HG02759 (cell line): Measurements from ENCODE around the gene LGALS4.
"Not testable (repeated sequence)": the region's sequence is repeated elsewhere in the genome, so short reads cannot be mapped to it uniquely, and the experiment has no call there.

Experiments used
- ATAC-seq: cut with Tn5 transposase; IDR thresholded peaks from one replicate; pipeline ENCODE4 v1.9.1; 2021; ENCODE audit warnings: mild to moderate bottlenecking, moderate library complexity; ENCODE audit not compliant: unreplicated experiment

LGALS4 gene

DNA sequence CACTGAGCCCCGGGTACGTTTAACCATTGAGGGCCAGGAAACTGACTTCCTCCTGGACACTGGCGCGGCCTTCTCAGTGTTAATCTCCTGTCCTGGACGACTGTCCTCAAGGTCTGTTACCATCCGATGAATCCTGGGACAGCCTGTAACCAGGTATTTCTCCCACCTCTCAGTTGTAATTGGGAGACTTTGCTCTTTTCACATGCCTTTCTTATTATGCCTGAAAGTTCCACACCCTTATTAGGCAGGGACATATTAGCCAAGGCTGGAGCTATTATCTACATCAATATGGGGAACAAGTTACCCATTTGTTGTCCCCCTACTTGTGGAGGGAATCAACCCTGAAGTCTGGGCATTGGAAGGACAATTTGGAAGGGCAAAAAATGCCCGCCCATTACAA lies 13.2 kb upstream of the LGALS4 start:
- not testable (repeated sequence) for ATAC-seq

DNA sequence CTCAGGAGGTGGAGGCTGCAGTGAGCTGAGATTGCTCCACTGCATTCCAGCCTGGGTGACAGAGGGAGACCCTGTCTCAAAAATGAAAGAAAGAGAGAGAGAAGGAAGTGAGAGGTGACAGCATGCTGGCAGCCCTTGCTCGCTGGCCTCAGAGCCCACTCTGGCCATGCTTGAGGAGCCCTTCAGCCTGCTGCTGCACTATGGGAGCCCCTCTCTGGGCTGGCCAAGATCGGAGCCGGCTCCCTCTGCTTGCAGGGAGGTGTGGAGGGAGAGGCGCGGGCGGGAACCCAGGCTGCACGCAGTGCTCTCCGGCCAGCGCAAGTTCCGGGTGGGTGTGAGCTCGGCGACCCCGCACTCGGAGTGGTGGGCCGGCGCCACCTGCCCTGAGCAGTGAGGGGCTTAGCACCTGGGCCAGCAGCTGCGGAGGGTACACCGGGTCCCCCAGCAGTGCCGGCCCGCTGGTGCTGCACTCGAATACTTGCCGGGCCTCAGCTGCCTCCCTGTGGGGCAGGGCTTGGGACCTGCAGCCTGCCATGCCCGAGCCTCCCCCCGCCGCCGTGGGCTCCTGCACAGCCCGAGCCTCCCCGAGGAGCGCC lies 8.6 kb upstream of the LGALS4 start:
- not testable (repeated sequence) for ATAC-seq

DNA sequence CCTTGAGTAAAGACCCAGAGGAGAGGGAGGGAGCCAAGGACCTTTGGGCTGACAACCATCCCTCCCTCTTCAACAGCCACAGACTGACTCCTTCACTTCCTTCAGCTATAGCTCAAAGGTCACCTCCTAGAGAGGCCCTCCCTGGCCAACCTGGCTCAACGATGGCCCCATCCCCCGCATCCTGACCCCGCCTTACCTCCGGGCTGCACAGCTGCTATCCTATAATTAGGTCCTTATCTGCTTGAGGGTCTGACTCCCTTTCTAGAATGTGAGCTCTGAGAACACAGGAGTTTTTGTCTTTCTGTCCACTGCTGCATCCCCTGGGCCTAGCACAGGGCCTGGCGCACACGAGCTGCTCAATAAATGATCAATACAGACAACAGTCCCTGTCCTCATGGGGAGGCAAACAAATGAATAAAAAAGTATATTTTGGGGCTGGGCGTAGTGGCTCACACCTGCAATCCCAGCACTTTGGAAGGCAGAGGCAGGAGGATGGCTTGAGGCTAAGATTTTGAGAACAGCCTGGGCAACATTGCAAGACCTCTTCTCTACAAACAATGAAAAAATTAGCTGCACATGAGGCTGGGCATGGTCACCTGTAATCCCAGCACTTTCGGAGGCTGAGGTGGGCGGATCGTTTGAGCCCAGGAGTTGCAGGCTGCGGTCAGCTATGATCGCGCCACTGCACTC lies 6.6 kb upstream of the LGALS4 start:
- no peak for ATAC-seq

DNA sequence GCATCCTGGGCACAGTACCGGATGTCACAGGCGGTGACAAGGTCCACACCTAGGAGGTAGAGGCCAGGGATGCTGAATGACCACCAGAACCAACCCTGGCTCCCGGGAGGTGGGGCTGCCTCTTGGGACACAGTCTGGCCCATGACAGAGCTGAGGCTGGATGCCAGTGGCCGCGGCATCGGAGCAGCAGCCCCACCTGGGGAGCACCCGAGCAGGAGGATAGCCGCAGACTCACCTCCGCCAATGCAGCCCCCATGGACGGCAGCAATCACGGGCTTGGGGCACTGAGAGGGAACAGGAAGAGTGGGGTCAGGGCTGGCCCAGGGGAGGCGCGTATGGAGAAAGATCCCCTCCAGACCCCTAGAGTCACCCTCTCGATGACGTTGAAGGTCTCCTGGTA lies 4.3 kb upstream of the LGALS4 start:
- ATAC-seq = no peak

DNA sequence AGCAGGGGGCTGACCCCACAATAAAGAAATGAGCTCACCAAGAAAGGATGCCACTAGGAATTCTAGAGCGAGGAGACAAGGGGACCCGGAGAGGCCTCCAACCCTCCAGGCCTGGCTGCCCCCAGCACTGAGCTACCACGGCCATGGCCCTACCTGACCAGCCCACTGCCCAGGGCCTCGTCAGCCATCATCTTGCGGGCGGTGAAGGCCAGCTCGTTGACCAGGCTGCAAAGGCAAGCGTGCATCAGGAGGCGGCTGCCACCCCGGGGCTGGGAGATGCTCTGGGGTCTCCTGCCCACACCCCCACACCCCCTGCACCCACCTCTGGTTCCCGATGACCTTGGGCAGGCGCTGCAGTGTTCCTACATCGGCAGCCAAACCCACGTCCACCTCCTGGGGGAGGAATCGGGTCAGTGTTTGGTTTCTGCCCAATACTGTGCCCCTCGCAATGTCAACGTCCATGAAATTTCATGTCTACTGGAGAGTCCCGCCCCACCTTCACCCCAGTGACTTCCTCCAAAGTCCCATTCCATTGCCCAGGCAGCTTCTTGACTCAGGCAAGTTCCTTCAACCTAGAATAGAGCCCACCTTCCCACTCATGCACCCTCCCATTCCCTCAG lies 3.5 kb upstream of the LGALS4 start:
- ATAC-seq = no peak

DNA sequence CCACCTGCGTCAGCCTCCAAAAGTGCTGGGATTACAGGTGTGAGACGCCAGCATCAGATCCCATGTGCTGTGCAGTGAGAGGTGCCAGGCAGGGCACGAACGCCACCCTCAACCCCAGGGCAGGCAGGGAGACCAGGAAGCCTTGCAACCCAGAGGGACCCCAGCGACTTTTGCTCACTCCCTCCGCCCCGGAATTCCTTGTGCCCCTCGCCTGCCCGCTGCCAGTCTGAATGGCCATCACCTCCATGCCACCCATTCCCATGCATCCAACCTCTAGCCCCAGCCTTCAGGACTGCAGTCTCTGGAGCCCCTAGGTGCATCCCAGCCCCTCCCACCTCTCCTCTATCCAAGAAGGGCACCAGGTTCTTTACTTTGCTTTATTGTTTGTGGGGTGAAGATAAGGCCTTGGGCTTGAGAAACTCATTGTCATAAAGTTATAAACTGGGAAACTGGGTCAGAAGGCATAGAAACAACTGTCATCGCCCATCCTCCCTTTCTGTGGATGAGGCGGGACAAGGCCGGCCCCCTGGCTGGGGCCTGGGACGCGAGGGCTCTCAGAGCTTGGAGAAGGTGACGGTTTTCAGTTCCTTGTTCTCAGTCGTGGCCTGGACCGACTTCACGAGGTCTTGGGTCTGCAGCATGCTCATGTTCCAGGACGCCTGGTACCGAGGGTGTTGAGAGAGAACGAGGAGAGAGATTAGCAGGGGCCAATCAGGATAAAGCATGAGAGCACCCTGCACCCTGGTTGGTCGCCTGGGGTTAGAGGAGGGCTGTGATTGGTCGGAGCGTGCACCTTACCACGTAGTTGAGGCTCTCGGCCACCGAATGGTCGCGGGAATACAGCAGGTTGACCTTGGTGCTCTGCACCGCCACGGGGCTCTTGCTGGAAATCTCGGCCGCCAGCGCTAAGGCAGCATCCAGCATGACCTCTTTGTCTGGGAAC lies 2.6 kb upstream of the LGALS4 start:
- no peak for ATAC-seq

DNA sequence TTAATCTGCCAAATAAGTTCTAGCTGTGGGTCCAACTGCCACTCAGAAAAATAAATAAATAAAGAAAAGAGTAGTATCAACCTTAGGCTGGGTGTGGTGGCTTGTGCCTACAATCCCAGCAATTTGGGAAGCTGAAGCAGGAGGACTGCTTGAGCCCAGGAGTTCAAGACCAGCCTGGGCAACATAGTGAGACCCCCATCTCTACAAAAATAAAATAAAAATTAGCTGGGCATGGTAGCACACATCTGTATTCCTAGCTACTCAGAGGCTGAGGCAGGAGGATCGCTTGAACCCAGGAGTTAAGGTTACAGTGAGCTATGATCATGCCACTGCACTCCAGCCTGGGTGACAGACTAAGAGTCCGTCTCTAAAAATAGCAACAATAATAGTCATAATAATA lies 1.2 kb upstream of the LGALS4 start:
- ATAC-seq = not testable (repeated sequence)

DNA sequence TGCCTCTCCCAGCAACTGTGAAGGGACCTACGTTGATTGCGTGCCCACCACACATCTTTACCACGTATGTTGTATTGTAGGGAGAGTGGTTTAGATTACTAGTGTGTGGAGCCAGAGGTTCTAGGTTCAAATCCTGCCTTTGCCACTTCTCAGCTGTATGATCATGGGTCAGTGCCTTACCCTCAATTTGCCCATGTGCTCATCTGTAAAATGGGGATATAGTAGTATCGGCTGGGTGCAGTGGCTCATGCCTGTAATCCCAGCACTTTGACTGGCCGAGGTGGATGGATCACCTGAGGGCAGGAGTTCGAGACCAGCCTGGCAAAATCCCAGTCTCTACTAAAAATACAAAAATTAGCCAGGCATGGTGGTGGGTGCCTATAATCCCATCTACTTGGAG lies 578 bp upstream of the LGALS4 start:
- no peak for ATAC-seq

DNA sequence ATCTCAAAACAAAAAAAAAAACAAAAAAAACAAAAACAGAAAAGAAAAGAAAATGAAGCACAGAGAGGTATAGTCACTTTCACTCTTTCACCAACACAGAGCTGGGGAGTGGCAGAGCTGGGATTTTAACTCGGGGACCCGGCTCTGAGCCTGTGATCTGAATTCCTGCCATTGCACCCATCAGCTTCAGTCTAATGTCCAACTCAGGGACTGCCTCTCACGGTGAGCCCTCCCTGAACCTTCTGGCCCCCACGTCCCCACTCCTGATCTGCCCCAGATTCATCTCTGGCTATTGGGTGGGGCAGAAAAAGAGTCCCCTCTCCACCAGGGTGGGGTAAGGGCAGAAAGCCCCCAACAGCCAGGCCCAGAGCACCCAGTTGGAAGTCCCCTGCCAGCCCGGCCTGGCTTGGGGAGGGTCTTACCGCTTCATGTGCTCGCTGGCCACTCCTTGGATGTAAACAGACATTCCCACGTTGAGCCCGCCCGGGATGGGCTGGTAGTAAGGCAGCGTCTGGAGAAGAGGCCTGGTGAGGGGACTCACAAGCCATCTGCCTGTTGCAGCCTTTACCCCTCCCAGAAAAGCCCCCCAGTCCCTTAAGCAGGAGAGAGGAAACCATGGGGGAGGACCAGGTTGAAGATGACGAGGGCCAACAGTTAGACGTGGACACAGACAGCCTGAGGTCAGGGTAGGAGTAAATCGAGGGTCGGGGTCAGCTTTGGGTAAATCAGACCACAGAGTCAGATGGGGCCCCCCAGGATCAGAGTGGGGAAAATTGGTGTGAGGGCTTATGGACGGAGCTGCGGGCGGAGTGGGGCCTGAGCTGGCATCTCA lies 520 bp downstream of the LGALS4 start:
- ATAC-seq = no peak

DNA sequence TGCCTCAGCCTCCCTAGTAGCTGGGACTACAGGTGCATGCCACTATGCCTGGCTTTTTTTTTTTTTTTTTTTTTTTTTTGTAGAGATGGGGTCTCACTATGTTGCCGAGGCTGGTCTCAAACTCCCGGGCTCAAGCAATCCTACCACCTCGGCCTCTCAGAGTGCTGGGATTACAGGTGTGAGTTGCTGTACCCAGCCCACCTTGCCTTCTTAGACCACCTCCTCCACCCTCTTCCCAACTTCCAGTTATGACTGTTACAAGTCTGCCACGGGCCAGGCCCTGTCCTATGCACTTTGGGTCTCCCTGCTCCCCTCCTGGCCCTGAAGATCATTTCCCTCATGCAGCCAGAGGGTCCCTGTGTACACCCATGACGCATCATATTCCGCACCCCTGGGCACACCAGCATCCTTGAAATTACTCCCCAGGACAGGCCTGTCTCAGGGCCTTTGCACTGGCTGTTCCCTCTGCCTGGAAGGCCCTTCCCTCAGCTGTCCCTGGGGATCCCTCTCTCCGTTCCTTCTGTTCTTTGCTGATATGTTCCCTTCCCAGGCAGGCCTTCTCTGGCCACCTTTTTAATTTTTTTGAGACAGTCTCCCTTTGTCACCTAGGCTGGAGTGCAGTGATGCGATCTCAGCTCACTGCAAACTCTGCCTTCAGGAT lies 3.0 kb downstream of the LGALS4 start:
- no peak for ATAC-seq

DNA sequence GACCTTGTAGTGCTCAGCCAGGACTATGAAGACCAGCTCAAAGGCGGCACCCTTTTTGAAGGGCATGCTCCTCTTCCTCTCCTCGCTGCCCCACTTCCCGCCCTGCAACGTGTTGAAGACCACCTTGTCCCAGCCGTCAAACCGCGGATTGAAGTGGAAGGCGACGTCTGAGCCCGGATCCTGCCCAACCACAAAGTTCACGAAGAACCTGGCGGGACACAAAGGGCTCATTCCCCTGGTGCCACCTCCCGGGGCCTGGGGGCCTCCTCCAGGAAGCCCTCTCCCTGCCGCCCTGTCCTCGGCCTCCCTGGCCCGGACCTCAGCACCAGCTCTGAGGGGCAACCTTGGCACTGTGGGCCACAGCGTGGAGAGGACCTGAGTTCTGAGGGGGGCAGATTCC lies 4.0 kb downstream of the LGALS4 start:
- no peak for ATAC-seq

DNA sequence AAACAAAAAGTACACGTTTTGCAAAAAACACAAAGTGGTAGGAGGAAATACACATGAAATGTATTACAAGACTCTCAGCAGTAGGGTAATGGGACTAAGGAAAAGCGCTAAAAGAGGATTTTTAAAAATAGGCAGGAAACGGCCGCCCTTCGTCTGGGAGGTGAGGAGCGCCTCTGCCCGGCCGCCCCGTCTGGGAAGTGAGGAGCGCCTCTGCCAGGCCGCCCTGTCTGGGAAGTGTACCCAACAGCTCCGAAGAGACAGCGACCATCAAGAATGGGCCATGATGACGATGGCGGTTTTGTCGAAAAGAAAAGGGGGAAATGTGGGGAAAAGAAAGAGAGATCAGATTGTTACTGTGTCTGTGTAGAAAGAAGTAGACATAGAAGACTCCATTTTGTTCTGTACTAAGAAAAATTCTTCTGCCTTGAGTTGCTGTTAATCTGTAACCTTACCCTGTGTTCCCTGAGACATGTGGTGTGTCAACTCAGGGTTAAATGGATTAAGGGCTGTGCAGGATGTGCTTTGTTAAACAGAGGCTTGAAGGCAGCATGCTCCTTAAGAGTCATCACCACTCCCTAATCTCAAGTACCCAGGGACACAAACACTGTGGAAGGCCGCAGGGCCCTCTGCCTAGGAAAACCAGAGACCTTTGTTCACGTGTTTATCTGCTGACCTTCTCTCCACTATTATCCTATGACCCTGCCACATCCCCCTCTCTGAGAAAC lies 5.2 kb downstream of the LGALS4 start:
- ATAC-seq = not testable (repeated sequence)

DNA sequence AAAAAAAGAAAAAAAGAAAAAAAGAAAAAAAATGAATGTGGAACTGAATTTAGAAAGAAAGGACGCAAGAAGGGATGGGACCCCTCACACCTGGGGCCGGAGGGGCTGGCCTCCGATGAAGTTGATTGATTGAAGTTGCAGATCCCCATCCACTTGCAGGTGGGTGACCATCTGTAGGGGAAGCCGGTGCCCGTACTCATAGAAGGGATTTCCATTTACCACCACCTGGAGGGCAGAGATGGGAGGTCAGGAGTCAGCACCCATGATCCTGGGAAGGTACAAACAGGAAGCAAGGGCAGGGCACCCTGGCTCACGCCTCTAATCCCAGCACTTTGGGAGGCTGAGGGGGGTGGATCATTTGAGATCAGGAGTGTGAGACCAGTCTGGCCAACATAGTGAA lies 6.4 kb downstream of the LGALS4 start:
- ATAC-seq = no peak

DNA sequence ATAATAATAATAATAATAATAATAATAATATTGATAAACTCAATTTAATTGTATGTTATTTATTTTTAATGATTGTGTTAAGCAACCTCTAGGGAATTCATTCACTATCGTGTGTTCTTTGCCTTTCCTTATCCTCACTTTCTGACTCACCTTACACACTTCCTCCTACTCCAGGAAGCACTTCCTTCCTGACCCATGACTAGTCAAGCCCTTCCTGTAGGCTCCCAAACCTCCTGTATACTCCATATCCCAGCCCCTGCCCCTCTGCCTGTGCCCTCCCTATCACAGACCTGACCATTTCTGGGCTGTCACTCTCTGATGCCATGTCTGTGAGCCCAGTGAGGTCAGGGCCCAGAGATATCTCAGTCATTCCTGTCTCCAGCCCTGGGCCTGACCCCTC lies 7.6 kb downstream of the LGALS4 start:
- ATAC-seq = no peak

DNA sequence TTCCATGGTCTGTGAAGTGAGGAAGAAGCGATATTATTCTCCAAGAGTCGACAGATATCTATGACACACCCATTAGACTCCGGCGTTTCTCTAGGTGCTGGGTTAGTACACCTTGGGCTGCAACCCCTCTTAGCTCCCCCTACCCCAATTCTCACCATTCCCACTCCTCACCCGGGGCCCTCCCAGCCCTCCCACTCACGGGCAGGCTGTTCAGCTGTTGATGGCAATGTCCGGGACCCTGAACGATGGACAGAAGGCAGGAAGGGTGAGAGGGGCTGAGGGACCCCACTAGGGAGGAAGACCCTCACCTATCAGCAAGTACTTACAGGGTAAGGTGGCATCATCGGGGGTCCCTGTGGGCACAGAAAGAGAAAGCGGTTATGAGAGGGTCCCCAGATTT lies 9.2 kb downstream of the LGALS4 start:
- no peak for ATAC-seq

DNA sequence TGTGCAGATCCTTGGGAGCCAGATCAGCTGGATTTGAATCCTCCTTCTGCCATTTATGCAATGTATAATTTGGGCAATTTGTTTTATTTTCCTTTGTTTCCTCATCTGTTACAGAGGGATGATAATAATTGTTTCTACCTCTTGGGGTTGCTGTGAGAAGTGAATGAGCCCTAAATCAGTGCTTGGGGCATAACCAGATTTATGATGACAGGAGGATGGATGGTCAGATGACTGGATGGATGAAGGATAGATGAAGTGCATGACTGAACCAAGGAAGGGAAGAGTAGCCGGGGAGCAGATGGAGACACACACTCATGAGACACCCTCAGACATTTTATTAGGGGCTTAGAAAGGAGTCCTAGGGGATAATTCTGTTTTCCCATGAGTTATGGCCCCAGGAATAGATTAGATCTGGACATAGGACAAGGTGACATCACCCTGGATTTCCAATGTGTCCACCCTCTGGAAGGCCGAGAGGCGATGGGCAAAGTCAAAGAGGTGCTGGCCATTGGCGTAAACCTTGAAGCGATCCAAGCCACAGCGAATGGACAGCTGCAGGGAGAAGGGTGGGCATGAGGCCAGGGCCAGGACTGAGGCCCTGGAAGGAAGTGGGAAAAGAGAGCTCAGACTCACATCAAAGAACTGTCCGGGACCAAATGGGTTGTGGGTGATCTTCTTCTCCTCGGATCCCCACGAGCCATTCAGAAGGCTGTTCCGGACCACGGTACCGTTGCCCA lies 11.2 kb downstream of the LGALS4 start:
- ATAC-seq = no peak

DNA sequence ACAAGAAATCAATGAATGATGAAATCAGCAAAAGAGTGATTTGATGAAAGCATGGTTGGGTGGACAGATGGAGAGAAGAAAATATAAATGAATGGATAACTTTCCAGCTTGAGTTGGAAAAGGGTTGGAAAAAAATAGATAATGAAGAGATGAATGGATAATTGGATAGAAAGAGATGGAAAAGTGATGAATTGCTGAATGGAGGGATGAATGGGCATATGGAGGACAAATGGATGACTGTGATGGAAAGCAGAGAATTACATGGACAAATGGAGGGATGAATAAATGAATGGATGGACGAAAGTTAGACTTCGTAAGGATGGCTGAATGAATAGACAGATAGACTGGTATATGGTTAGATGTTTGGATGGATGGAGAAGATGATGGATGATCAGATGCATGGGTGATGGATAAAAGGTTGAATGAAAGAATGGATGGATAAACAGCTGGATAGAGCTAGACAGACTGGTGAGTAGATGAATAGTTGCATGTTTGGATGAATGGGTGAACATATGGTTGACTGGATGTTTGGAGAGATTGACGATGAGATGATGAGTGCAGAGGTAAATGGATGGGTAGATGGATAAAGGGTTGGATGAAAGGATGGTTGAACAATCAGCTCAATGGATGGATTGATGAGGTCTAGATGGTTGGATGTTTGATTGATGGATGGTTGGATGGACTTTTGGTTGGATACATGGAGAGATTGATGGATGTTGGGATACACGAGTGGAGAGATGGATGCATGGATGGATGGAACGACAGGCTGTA lies 12.0 kb downstream of the LGALS4 start:
- ATAC-seq = no peak

DNA sequence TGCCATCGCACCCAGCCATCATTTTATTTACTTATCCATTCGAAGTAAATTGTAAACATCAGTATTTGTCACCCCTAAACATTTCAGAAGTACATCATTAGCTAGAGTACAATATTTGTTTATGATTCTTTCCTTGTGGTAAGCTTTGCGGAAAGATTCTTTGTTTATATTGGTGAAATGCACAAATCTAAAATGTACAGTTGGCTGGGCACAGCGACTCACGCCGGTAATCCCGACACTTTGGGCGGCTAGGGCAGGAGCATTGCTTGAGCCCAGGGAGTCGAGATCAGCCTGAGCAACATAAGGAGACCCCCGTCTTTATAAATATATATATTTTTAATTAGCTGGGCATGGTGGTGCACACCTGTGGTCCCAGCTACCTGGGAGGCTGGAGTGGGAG lies 13.6 kb downstream of the LGALS4 start:
- ATAC-seq = no peak
